ENCODE data around the gene KRTAP5-11. TPM values are rescaled to one million over a fixed set of nuclear protein-coding genes. Genes with fewer than 3 reads are reported as not detected.
"Not testable (repeated sequence)": the region's sequence is repeated elsewhere in the genome, so short reads cannot be mapped to it uniquely, and the experiment has no call there.

Gene KRTAP5-11
- total RNA-seq, 3 donors from 2014 or later = not detected

GRCh38 chr11:71537977-71538665 is 44.6 kb downstream of the KRTAP5-11 start, which contains the start of gene KRTAP5-8:
Gene KRTAP5-8 (plus strand): TSS chr11:71538025. CDS start chr11:71538056, 31 bp downstream.
- not testable (repeated sequence) for DNase-seq; H3K36me3 Mint-ChIP-seq (ENCODE audit: insufficient read depth); ATAC-seq; H3K4me3 Mint-ChIP-seq; H3K4me1 Mint-ChIP-seq (ENCODE audit: low read depth)
- Mint-ChIP-seq H3K27me3 (ENCODE audit: low read depth) (peaks cover 16% of the 10 kb centered on the region), H3K9me3 (peaks cover 13% of the 10 kb centered on the region)

- Mint-ChIP-seq H3K4me1 (ENCODE audit: low read depth) (no peaks in the 10 kb centered on the region), H3K4me3 (no peak overlapping the region), H3K9me3 (peaks cover 13% of the 10 kb centered on the region), H3K36me3 (ENCODE audit: insufficient read depth) (peaks cover 2% of the 10 kb centered on the region), H3K27me3 (ENCODE audit: low read depth) (peaks cover 16% of the 10 kb centered on the region)
- ATAC-seq (no peak), DNase-seq (no peak)
Measured at GRCh38 chr11:71537537-71537936, 45.1 kb downstream of the KRTAP5-11 start.

DNA sequence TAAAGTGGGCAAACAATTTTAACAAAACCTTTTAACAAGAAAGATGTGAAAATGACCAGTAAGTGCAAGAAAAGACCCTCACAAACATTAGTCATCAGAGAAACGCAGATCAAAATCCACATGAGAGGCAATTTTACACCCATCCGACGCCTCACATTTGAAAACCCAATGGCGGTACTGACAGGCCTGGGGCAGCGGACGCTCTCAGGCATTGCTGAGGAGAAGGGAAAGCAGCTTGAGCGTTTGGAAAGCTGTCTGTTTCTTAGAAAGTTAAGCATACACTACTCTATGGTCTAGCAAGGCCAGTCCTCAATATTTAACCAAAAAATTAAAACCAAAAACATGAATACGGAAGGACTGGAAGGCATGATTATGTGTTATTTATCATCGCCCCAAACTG is 46.9 kb downstream of the KRTAP5-11 start:
- ATAC-seq = no peak
- Mint-ChIP-seq H3K4me1 (ENCODE audit: low read depth) (no peaks in the 10 kb centered on the region), H3K36me3 (ENCODE audit: insufficient read depth) (no peaks in the 10 kb centered on the region), H3K9me3 (peaks cover 4% of the 10 kb centered on the region), H3K4me3 (no peak overlapping the region), H3K27me3 (ENCODE audit: low read depth) (peaks cover 12% of the 10 kb centered on the region)
- no peak for DNase-seq

DNA sequence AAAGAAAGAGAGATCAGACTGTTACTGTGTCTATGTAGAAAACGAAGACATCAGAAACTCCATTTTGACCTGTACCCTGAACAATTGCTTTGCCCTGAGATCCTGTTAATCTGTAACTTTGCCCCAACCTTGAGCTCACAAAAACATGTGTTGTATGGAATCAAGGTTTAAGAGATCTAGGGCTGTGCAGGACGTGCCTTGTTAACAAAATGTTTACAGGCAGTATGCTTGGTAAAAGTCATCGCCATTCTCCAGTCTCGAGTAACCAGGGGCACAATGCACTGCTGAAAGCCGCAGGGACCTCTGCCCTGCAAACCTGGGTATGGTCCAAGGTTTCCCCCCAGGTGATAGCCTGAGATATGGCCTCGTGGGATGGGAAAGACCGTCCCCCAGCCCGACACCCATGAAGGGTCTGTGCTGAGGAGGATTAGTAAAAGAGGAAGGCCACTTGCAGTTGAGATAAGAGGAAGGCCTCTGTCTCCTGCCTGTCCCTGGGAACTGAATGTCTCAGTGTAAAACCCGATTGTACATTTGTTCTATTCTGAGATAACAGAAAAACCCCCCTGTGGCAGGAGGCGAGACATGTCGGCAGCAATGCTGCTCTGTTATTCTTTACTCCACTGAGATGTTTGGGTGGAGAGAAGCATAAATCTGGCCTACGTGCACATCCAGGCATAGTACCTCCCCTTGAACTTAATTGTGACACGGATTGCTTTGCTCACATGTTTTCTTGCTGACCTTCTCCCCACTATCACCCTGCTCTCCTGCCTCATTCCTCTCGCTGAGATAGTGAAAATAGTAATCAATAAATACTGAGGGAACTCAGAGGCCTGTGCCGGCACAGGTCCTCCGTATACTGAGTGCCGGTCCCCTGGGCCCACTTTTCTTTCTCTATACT is 47.7 kb downstream of the KRTAP5-11 start:
- ATAC-seq; DNase-seq; H3K9me3 Mint-ChIP-seq; H3K36me3 Mint-ChIP-seq (ENCODE audit: insufficient read depth); H3K4me1 Mint-ChIP-seq (ENCODE audit: low read depth); H3K4me3 Mint-ChIP-seq: not testable (repeated sequence)
- H3K27me3 Mint-ChIP-seq (ENCODE audit: low read depth) = peaks cover 12% of the 10 kb centered on the region

DNA sequence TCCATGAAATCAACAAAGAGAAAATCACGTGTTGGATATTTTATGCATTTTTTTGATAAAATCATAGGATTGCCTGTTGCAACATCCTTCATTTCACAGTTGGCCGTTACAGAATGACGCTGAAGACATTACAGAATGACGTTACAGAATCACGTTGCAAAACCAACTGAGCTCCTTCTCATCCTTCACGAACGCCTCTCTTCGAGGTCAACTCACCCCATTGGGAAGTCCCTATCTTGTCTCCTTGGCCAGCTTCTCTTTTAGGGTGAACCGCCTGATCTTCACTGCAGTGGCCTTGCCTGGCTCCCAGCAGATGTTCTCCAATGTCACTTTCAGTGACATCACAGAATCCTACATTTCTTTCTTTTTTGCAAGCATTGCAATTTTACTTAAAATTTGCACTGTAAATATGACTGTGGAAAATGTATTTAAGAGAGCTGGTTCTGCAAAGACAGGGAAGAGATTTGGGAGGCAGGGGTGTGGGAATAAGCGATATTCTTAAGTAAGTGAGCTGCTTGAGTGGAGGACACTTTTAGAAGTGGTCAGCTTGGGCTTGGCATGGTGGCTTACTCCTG is 50.6 kb downstream of the KRTAP5-11 start:
- no peaks in the 10 kb centered on the region for H3K9me3 Mint-ChIP-seq
- H3K4me3 Mint-ChIP-seq = no peak overlapping the region
- DNase-seq = no peak
- H3K4me1 Mint-ChIP-seq (ENCODE audit: low read depth) = no peaks in the 10 kb centered on the region
- H3K27me3 Mint-ChIP-seq (ENCODE audit: low read depth) = peaks cover 12% of the 10 kb centered on the region
- ATAC-seq = no peak
- H3K36me3 Mint-ChIP-seq (ENCODE audit: insufficient read depth) = no peaks in the 10 kb centered on the region

Other genes starting within 250 kb of the KRTAP5-11 start
- 10 to 100 TPM; 29.8 to 39.2 (median 32.0) TPM for gene DHCR7, start 134.5 kb downstream of the KRTAP5-11 start, total RNA-seq
- 10 to 100 TPM; 29.4 to 43.1 (median 30.6) TPM for gene NADSYN1, start 129.7 kb downstream of the KRTAP5-11 start, total RNA-seq
- gene KRTAP5-7, start 55.6 kb downstream of the KRTAP5-11 start, total RNA-seq = not detected
- gene KRTAP5-8, start 44.9 kb downstream of the KRTAP5-11 start, total RNA-seq = not detected
- not detected for gene KRTAP5-9, start 34.5 kb downstream of the KRTAP5-11 start, total RNA-seq
- not detected for gene KRTAP5-10, start 17.3 kb downstream of the KRTAP5-11 start, total RNA-seq

Data from activated T-cell treated with anti-CD3 and anti-CD28 coated beads, Interleukin-2, amount 50 U/mL, for 4 hours (primary cell).